Erythroblast (primary cell): Measurements from ENCODE around the gene PLXND1.

Experiments
- DNase-seq, 2 experiments: peaks; one replicate each; lab custom pipeline; 2025; lab: John Stamatoyannopoulos, UW
- GATA1 ChIP-seq: IDR thresholded peaks from 2 replicates; pipeline ENCODE4 v1.6.1; 2011; ENCODE audit warnings: low read depth, mild to moderate bottlenecking, control low read depth, low read length, moderate library complexity
- POLR2A ChIP-seq: IDR thresholded peaks from 2 replicates; pipeline ENCODE4 v1.6.1; 2011; ENCODE audit warnings: mild to moderate bottlenecking, low read length

The PLXND1 gene

DNA sequence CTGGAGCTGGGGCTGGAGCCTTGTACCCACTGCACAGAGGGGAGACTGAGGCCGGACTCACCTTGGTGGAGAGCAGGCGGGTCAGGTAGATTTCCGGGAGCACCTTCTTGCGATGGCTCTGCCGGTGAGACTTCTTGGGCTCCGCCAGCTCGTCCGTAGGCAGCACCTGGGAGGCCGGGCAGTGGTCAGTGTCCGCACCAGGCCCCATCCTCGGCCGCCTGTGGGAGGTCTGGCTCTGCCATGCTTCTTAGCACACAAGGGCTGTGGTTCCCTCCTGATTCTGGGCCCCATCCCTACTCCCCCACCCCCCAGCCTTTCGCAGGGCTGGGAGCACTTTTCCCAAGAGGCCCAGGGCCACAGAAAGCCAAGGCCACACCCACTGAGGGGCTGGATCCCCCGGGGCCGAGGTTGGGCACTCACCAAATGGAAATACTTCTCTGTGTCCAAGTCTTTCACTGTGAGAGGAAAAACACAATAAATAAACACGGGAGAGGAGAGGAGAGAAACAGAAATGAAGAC lies 46.1 kb downstream of the PLXND1 start:
- no peak for DNase-seq
- no peak for TF ChIP-seq GATA1
- TF ChIP-seq POLR2A: no peak

DNA sequence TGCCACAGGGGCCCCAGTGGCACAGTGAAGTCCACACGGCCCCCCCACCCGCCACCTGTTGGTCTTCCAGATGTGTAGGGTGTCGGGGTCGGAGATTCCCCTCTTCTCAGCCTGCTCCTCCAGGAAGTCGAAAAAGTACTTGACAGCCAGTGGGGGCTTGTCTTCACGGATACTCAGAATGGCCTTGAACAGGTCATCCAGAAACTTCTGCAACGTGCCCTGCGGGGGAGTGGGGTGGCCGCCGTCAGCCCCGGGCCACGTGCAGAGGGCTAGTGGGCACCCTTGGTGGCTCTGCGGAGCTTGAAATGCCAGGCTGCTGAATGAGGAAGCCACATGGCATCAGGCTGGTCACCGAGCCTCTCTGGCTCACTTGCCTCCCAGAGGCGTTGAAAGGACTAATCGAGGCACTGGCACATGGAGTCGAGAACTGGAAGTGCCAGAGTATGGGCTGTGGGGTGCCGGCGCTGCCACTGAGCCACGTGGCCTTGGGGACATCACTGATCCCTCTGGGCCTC lies 46.9 kb downstream of the PLXND1 start:
- TF ChIP-seq GATA1 (no peak), POLR2A (no peak)
- no peak for DNase-seq

- peak; percentile 20 to 25 for DNase-seq
- TF ChIP-seq GATA1: no peak
- no peak for TF ChIP-seq POLR2A
Observed at GRCh38 chr3:129558772-129559564, 47.5 kb downstream of the PLXND1 start.

DNA sequence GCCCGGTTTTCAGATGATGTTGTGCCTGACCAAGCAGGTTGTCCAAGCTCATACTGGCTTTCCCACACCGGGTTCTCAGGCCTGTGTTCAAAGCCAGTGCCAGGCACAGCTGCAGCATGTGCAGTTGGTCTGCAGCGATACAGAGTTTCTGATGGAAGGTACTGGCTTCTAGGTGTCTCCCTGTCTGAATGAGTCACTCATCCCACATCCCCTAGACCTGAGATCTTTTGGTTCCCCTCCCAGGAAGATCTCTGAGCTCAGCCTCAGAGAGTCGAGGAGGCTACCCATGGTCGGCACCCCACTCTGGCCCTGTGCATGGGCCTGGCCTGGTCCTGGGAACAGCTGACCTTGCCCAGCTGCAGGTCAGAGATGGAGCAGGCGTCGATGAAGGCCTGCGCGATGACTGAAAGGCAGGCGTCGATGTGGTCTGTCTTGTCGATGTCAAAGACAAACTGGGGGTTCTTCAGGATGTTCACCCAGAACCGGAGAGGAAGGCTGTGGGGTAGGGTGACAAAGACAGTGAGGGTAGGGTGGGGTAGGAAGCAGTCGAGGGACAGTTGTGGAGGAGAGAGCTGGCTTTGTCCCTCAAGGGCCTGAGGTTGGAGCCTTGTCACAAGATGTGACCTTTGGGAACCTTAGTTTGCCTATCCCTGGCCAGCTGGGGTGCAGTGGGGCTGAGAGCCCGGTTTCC lies 48.2 kb downstream of the PLXND1 start:
- DNase-seq: no peak
- TF ChIP-seq POLR2A (no peak), GATA1 (no peak)

DNA sequence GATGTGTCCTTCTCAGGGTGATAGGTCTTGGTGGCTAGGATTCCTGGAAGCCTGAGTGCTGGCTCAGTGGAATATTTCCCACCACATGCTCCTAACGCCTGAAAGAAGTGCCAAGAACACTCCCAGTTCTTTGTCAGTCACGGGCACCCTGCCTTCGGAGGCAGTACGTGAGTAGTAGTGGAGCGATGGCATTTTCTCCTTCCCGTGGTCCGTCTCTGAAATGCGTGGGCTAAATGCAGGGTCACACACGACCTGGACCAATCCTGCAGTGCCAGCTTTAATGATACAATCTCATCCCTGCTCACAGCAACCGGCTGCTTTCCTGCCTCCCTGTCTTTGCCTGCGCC lies 49.0 kb downstream of the PLXND1 start:
- no peak for DNase-seq
- TF ChIP-seq GATA1 (no peak), POLR2A (no peak)

DNA sequence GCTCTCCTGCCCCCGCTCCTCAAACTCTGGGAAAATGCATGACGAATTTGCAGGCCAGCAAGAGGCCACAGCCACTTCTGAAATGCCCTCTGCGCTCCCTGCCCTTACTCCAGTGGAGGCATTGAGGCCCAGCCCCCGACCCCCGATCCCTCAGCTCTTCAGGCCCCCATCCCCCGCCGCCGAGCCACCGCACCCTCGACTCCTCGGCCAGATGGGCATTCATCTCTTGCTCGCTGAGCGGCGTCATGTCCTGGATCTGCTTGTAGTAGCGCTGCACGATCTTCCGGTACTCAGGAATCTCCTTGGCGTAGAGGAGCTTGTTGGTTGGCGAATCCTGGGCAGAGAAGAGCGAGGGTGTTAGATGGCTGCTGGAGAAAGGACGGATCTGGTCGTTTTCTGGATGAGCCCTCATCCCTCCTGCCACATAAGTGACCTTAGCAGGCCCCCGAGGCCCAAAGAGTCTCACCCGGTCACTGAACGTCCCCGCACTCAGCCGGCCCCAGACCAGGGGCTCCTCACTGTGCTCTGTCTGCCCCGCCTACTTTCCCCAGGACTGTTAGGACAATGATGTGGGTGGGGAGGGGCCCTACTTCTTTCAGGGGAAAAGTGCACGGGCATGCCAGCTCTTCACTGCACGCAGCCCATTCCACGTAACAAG lies 49.5 kb downstream of the PLXND1 start:
- TF ChIP-seq POLR2A: no peak
- TF ChIP-seq GATA1: no peak
- no peak for DNase-seq

GRCh38 chr3:129556358-129556695 lies 50.1 kb downstream of the PLXND1 start:
- TF ChIP-seq POLR2A (no peak), GATA1 (no peak)
- no peak for DNase-seq

GRCh38 chr3:129555616-129556357 lies 50.7 kb downstream of the PLXND1 start:
- TF ChIP-seq POLR2A: no peak
- no peak for TF ChIP-seq GATA1
- no peak for DNase-seq

GRCh38 chr3:129555153-129555550 lies 51.3 kb downstream of the PLXND1 start:
- DNase-seq: no peak
- TF ChIP-seq GATA1: no peak
- no peak for TF ChIP-seq POLR2A

DNA sequence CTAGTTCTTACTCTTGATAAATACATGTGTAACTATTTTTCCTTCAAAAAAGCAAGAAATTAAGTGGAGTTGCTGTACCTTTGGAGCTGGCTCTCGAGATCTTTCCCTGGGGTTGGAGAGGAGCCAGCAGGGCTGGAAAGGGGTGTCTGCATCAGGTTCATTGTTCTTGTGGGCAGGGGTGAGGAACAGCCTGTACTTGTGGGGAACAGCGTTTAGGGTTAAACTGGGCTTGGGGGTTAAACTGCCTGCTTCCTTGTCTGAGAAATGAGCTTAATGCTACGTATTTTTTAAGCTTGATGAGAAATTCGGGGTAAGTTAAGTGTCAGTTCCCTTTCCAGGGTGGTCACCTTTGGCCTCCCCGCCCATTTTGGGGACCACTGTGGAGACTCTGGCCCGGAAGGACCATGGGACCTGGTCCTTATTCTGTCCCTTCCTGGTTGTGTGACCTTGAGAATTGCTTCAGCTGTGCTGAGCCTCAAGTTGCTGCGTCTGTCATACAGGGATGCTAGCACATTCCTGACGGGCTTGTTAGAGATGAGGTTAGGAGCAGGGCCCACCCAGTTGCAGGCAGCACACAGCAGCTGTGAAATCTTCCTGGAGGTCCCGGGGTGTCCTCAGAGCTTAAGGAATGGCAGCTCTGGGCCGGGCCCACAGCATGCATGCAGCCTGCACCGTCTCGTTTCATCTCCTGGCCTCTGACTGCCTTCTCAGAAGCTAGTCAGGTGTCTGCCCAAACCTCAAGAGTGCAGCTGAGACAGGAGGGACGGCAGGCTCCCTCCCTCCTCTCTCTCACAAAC lies 51.9 kb downstream of the PLXND1 start:
- no peak for TF ChIP-seq POLR2A
- no peak for TF ChIP-seq GATA1

GRCh38 chr3:129553719-129554118 lies 52.8 kb downstream of the PLXND1 start:
- TF ChIP-seq GATA1: no peak
- no peak for TF ChIP-seq POLR2A
- peak in 1 of 2 experiments; percentile 14 for DNase-seq

More for the DNA sequence above, 51.9 kb downstream of the PLXND1 start:
- no peak for DNase-seq

GRCh38 chr3:129553171-129553570 lies 53.3 kb downstream of the PLXND1 start:
- no peak for DNase-seq
- TF ChIP-seq GATA1: no peak
- TF ChIP-seq POLR2A: no peak

DNA sequence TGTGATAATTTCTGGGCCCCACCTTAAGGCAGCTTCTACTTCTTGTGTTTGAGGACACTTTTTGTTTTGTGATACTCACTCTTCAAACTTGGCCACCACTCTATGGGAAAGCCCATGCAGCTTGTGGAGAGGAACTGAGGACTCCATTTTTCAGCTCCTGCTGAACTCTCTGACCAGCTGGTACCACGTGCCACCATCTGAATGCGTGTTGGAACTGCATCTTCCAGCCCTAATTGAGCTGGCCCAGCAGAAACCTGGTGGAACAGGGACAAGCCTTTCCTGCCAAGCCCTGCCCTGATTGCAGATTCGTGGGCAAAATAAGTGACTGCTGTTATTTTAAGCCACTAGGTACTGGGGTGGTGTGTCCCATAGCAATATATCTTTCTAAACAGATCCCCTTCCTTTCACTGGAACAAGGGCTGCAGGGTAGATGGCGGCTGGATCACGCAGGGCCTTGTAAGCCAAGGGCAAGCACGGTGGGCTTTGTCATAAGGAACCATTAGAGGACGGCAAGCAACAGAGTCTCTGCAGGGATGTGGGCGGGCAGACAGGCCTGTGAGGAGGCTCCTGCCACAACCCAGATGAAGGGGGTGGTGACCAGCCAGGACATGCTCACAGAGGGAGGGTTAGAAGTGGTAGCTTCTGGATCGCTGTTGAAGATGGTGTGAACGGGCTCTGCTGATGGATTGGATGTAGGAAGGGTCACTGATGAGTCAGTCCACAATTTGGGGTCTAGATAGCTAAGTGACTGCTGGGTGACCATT lies 54.0 kb downstream of the PLXND1 start:
- DNase-seq: no peak
- no peak for TF ChIP-seq POLR2A
- no peak for TF ChIP-seq GATA1
